PC-9 (cell line): ENCODE measurements around the gene GANAB.

Experiments used
- CTCF ChIP-seq: fragments of 200-600 bp; sonication (generic); conservative IDR thresholded peaks from 2 replicates; pipeline ENCODE4 v1.6.1; 2017; ENCODE audit warnings: mixed run types, antibody characterized with exemption, mild to moderate bottlenecking, moderate library complexity
- EZH2 ChIP-seq: fragments of 200-600 bp; sonication (generic); IDR thresholded peaks from 2 replicates; pipeline ENCODE4 v1.8.0; 2017; ENCODE audit warnings: antibody characterized with exemption, low read depth

- no peak for TF ChIP-seq CTCF
- TF ChIP-seq EZH2, result no peak
Measured at GRCh38 chr11:62601122-62601371, 45.4 kb downstream of the GANAB start.
